Hematopoietic multipotent progenitor cell treated with erythropoietin and hydrocortisone succinate and interleukin-3 and kit ligand, for 6 days (in vitro differentiated cells): ENCODE measurements around the gene ABCC1.
"Not testable (repeated sequence)": the region's sequence is repeated elsewhere in the genome, so short reads cannot be mapped to it uniquely, and the experiment has no call there.

Source experiments
- DNase-seq: peaks from one replicate; pipeline ENCODE4 v3.0.0-alpha.2; 2015

The ABCC1 gene

GRCh38 chr16:16144416-16144815 lies 195.0 kb downstream of the ABCC1 start:
- no peak for DNase-seq

GRCh38 chr16:16145286-16145685 lies 195.9 kb downstream of the ABCC1 start:
- no peak for DNase-seq

- no peak for DNase-seq
Observed at GRCh38 chr16:16146380-16147315, 197.2 kb downstream of the ABCC1 start.

GRCh38 chr16:16147316-16147999 lies 198.0 kb downstream of the ABCC1 start:
- DNase-seq: no peak

GRCh38 chr16:16148000-16148599 lies 198.7 kb downstream of the ABCC1 start:
- DNase-seq: not testable (repeated sequence)

GRCh38 chr16:16148755-16149154 lies 199.3 kb downstream of the ABCC1 start:
- DNase-seq: no peak

- no peak for DNase-seq
Observed at GRCh38 chr16:16149710-16150116, 200.3 kb downstream of the ABCC1 start.

GRCh38 chr16:16150117-16150877 lies 200.9 kb downstream of the ABCC1 start:
- DNase-seq: no peak

GRCh38 chr16:16150878-16151152 lies 201.4 kb downstream of the ABCC1 start:
- no peak for DNase-seq

- DNase-seq: no peak
Observed at GRCh38 chr16:16151315-16151714, 201.9 kb downstream of the ABCC1 start.

- not testable (repeated sequence) for DNase-seq
Observed at GRCh38 chr16:16153000-16153399, 203.6 kb downstream of the ABCC1 start.

GRCh38 chr16:16154281-16154951 lies 205.0 kb downstream of the ABCC1 start:
- DNase-seq: peak; percentile 95

GRCh38 chr16:16155234-16155633 lies 205.8 kb downstream of the ABCC1 start:
- DNase-seq: no peak

- no peak for DNase-seq
Observed at GRCh38 chr16:16157166-16157565, 207.8 kb downstream of the ABCC1 start.

GRCh38 chr16:16158082-16158658 lies 208.8 kb downstream of the ABCC1 start:
- DNase-seq: no peak

- peak; percentile 30 for DNase-seq
Observed at GRCh38 chr16:16158741-16159374, 209.4 kb downstream of the ABCC1 start.

- no peak for DNase-seq
Observed at GRCh38 chr16:16159662-16160061, 210.2 kb downstream of the ABCC1 start.

- DNase-seq: no peak
Observed at GRCh38 chr16:16161319-16161718, 211.9 kb downstream of the ABCC1 start.

- not testable (repeated sequence) for DNase-seq
Observed at GRCh38 chr16:16161840-16162239, 212.4 kb downstream of the ABCC1 start.

- DNase-seq: no peak
Observed at GRCh38 chr16:16162591-16162990, 213.2 kb downstream of the ABCC1 start.

- DNase-seq: no peak
Observed at GRCh38 chr16:16163109-16163508, 213.7 kb downstream of the ABCC1 start.

- no peak for DNase-seq
Observed at GRCh38 chr16:16163571-16163970, 214.2 kb downstream of the ABCC1 start.
